ENCODE measurements around the gene RALGPS2. TPM values are rescaled to one million over a fixed set of nuclear protein-coding genes. Genes with fewer than 3 reads are reported as not detected.

RALGPS2 gene
- total and polyA plus RNA-seq, 11 donors: 1.6 to 12.7 (median 8.0) TPM

DNA sequence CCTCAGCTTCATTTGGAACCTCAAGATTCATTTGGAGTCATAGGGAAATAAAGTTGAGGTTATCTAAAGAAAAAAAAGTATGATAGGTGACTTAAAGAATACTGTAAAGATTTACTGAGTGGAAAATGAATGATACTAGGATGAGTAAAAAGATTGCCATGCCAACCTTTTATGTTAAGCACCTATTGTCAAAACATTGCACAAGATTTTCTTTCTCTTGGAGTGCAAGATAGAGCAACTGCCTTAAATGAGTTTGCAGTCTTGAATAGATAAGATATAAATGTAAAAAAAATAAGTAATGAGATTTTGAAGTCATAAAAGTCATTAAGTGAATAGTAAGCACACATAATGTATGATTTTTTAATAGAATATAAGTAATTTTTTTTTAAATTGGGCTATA, 150.9 kb downstream of the RALGPS2 start:
- no peaks in the 10 kb centered on the region for H3K27me3 ChIP-seq
- no peak overlapping the region for H3K27ac ChIP-seq
- peaks cover 0 to 19% (median 13%) of the 10 kb centered on the region in 12 donors for H3K4me1 ChIP-seq
- no peak overlapping the region for H3K4me3 ChIP-seq
- H3K9me3 ChIP-seq: no peaks in the 10 kb centered on the region
- ATAC-seq (no peak), DNase-seq (no peak)
- intact Hi-C loops (cut with DNase I): no loop called here
- H3K36me3 ChIP-seq: no peaks in the 10 kb centered on the region
- TF ChIP-seq POLR2A (IDR thresholded peaks at IDR 0.05): no peak
- TF ChIP-seq, protein P1, sequence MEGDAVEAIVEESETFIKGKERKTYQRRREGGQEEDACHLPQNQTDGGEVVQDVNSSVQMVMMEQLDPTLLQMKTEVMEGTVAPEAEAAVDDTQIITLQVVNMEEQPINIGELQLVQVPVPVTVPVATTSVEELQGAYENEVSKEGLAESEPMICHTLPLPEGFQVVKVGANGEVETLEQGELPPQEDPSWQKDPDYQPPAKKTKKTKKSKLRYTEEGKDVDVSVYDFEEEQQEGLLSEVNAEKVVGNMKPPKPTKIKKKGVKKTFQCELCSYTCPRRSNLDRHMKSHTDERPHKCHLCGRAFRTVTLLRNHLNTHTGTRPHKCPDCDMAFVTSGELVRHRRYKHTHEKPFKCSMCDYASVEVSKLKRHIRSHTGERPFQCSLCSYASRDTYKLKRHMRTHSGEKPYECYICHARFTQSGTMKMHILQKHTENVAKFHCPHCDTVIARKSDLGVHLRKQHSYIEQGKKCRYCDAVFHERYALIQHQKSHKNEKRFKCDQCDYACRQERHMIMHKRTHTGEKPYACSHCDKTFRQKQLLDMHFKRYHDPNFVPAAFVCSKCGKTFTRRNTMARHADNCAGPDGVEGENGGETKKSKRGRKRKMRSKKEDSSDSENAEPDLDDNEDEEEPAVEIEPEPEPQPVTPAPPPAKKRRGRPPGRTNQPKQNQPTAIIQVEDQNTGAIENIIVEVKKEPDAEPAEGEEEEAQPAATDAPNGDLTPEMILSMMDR (IDR thresholded peaks at IDR 0.05): no peak

DNA sequence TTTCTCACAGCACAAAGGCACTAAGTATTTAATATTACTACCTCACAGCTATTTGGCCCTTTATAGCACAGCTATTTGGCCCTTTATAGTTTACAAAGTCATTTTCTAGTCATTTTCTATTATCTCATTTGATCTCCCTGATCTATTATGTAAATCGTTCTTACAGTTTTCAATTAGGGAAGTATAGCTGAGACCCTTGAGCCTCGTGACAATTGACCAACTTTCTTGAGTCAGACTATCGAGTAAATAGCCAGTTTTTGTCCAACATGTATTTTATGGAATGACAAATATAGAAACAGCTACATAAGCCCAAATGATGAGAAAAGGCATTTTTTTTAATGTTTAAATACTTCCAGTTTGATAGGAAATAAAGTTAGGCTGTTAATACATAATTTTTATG, 152.9 kb downstream of the RALGPS2 start:
- TF ChIP-seq, protein P1 (IDR thresholded peaks at IDR 0.05): no peak
- no peak for TF ChIP-seq POLR2A (IDR thresholded peaks at IDR 0.05)
- Histone ChIP-seq H3K9me3 (no peaks in the 10 kb centered on the region), H3K4me3 (no peak overlapping the region), H3K27ac (no peak overlapping the region), H3K27me3 (no peaks in the 10 kb centered on the region), H3K4me1 (peaks cover 0 to 3% (median 0%) of the 10 kb centered on the region in 12 donors), H3K36me3 (no peaks in the 10 kb centered on the region)
- ATAC-seq (no peak), DNase-seq (no peak)
- 83 to 91% (median 89%) methylated on average over 3 of the region's 3 CpGs for WGBS, 4 donors
- intact Hi-C loops (cut with DNase I): no loop called here

DNA sequence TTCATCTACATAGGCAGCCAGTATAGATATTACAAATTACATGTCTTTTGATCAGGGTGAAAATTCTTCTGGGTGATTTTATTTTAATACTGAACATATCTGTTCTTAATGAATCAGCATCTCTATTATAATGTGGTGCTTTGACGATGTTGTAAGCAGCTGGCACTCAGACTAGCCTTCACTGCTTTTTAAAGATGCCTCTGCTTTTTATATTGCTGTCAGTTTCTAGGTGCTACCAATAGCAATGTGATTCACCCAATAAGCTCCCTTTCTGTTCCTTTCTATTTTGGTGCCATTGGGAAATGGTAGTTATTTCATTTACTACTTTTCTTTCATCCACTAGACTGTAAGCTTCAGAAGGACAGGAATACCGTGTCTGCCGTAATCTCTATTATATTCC, 156.9 kb downstream of the RALGPS2 start:
- intact Hi-C loops (cut with DNase I): loop anchor here in 1 of 10 donors (10.0 kb wide), 1 partner anchor 123 kb away; no protein-coding TSS in a partner anchor
- TF ChIP-seq, protein P1 (IDR thresholded peaks at IDR 0.05): no peak
- no peak for TF ChIP-seq POLR2A (IDR thresholded peaks at IDR 0.05)
- H3K4me3 ChIP-seq: no peak overlapping the region
- H3K27me3 ChIP-seq: no peaks in the 10 kb centered on the region
- DNase-seq (no peak), ATAC-seq (no peak)
- WGBS, 4 donors: 87 to 96% (median 90%) methylated on average over 3 of the region's 3 CpGs
- no peaks in the 10 kb centered on the region for H3K9me3 ChIP-seq
- no peaks in the 10 kb centered on the region for H3K4me1 ChIP-seq
- no peak overlapping the region for H3K27ac ChIP-seq
- peaks cover 0 to 7% (median 0%) of the 10 kb centered on the region in 9 donors for H3K36me3 ChIP-seq

- H3K27me3 ChIP-seq: no peaks in the 10 kb centered on the region
- WGBS, 4 donors: 87 to 93% (median 92%) methylated on average over 4 of the region's 4 CpGs
- peaks cover 0 to 7% (median 0%) of the 10 kb centered on the region in 9 donors for H3K36me3 ChIP-seq
- intact Hi-C loops (cut with DNase I): loop anchor here in 1 of 10 donors (10.0 kb wide), 1 partner anchor 119 kb away; no protein-coding TSS in a partner anchor
- ATAC-seq (no peak), DNase-seq (no peak)
- no peaks in the 10 kb centered on the region for H3K9me3 ChIP-seq
- H3K4me3 ChIP-seq: no peak overlapping the region
- no peaks in the 10 kb centered on the region for H3K4me1 ChIP-seq
- H3K27ac ChIP-seq: no peak overlapping the region
- TF ChIP-seq, protein P1 (IDR thresholded peaks at IDR 0.05): no peak
- TF ChIP-seq POLR2A (IDR thresholded peaks at IDR 0.05): no peak
Measured at GRCh38 chr1:178885869-178886268, 160.8 kb downstream of the RALGPS2 start.
